GM18505 (cell line): ENCODE results near the gene BACH2.
"Not testable (repeated sequence)": the region's sequence is repeated elsewhere in the genome, so short reads cannot be mapped to it uniquely, and the experiment has no call there.

ENCODE experiments used
- ATAC-seq: cut with Tn5 transposase; IDR thresholded peaks from one replicate; pipeline ENCODE4 v1.9.1; 2021; ENCODE audit not compliant: unreplicated experiment
- POLR2A ChIP-seq: IDR thresholded peaks from 4 replicates; pipeline ENCODE4 v1.6.1; 2011; ENCODE audit warnings: borderline replicate concordance; ENCODE audit not compliant: insufficient read depth, insufficient read length; ENCODE audit errors: extremely low read depth

Gene BACH2

GRCh38 chr6:90216072-90216977 lies 80.3 kb downstream of the BACH2 start:
- no peak for TF ChIP-seq POLR2A
- ATAC-seq: peak; percentile 69

DNA sequence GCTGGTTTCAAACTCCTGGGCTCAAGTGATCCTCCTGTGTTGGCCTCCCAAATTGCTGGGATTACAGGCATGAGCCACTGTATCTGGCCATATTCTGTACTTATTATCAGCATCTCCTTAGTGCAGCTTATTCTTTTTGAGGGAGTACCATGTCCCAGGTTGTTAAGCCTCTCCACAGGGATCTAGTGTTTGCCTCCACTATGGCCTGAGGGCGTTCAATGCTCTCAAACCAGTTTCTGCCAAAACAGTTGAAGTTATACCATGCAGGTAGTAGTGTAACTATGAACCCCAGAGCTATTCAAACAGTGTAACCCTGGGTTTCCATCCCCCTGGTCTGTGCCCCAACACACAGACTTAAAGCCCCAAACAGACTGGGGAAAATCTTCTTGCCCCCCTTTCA lies 81.7 kb downstream of the BACH2 start:
- no peak for ATAC-seq
- no peak for TF ChIP-seq POLR2A

DNA sequence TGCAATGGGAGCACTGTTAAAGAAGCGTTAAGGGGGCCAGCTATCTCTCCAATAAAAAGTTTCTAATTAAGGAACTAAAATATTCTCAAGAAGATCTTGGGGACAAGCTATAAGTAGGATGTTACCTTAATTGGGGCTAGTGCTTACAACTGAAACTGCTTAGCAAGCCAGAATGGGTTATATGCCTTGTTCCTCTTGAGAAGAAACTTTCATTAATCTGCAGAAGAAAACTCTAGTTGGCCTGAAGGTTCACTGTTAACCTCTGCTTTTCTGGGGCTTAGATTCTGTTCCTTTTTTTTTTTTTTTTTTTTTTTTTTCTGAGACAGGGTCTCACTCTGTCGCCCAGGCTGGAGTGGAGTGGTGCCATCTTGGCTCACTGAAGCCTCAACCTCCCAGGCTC lies 82.2 kb downstream of the BACH2 start:
- TF ChIP-seq POLR2A: no peak
- ATAC-seq: no peak

DNA sequence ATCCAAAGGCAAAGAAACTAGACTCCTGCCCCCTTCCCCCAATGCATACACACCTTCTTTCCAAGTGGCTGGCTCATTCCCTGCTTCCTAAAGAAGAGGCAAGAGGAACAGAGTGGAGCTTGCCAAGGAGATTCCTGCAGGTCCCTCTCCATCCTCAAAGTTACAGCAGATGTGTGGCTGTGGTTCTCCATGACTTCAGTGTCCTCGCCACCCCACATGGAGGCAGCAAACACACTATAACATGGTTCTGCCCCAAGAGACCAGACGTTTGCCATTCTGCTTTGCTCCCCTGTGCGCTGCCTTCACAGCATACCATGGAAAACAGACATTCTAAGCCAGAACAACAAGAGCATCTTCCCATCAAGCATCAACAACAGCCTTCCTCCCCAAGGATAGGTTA lies 84.4 kb downstream of the BACH2 start:
- TF ChIP-seq POLR2A: no peak
- ATAC-seq: no peak

DNA sequence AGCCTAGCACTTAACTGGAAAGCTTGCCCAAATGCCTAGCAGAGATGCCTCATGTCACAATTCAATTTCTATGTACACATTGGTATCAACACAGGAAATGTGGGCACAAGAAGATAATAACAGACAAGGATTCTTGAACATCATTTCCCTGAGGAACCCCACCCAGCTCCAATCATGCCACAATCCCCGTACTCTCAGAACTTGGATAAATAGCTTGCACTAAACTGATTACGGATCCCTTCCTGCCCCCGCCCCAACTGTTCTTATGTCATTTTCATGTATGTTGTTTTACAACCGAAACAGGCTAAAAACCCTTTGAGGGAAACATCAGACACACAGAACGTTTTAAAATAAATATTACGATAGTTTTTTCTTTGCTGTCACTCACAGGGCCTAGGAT lies 87.1 kb downstream of the BACH2 start:
- ATAC-seq: no peak
- no peak for TF ChIP-seq POLR2A

DNA sequence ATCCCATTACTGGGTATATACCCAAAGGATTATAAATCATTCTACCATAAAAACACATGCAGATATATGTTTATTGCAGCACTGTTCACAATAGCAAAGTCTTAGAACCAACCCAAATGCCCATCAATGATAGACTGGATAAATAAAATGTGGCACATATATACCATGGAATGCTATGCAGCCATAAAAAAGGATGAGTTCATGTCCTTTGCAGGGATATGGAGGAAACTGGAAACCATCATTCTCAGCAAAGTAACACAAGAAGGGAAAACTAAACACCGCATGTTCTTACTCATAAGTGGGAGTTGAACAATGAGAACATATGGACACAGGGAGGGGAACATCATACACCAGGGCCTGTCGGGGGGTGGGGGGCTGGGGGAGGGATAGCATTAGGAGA lies 88.0 kb downstream of the BACH2 start:
- ATAC-seq: not testable (repeated sequence)

DNA sequence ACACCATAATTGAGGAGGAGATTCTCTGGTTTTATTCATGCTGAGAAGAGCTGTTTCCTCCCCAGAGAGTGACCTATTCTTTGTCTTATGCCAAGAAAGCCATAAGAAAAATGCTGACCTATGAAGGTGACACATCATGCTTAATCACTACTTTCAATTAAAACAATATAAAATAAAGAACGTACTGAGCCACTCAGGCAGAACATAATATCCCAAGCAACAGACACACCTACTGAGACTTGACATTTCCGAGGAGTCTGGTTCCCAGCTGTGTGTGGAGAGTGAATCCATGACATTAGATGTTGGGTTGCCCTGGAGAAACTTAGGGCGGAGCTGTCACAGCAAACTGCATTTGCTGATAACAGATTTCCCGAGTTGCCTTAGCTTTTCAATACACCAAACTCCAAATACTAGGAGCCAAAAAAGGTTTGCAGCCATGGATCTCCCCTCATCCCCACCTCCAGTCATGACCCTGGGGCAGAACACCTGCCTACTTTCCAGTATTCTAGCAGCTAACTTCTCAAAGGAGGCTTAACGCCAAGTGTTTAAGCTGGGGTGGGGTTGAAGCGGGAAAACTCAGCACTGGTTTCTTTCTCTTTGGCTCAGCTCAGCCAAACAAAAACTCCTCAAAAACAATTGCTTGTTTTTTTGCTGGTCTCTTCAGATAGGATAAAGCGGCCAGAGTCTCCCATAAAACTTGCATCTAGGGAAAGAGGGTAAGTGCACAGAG lies 92.2 kb downstream of the BACH2 start:
- TF ChIP-seq POLR2A: no peak
- no peak for ATAC-seq

DNA sequence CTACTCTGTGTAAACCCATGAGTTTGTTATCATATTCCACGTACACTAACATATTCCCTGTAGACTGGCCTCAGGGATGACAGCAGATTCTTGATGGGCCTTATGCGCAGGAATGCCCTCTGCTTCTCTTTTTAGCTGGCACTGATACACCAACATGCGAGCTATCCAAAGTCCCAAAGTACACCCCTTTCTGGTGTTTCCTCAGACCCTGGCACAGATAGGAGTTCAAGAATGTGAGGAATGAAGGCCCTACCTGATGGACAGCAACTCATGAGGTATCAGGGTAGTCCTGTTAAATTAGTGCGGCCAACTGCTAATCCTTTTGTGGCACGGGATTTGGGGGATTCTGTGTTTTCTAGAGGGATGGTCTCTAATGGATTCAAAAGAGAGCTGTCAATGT lies 93.0 kb downstream of the BACH2 start:
- TF ChIP-seq POLR2A: no peak
- ATAC-seq: no peak

DNA sequence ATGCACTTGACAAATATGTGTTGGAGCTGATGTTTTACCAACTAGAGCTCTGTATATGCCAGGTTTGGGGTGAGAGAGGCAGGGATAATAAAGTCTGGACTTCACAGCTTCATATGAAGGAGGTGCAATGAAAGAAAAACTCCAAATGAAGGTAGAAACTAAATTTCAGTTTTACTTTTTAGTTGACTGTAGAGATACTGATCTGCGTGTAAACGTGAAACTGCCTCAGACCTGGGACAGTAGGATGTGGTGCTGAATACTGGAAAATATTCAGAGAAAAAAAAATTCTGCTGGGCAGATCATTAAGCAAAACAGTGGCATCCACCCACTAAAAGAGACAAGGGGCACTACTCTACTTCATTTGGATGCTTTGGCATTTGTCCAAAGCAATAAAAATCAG lies 94.5 kb downstream of the BACH2 start:
- no peak for TF ChIP-seq POLR2A
- ATAC-seq: no peak

GRCh38 chr6:90199900-90200299 lies 96.7 kb downstream of the BACH2 start:
- ATAC-seq: no peak
- TF ChIP-seq POLR2A: no peak

DNA sequence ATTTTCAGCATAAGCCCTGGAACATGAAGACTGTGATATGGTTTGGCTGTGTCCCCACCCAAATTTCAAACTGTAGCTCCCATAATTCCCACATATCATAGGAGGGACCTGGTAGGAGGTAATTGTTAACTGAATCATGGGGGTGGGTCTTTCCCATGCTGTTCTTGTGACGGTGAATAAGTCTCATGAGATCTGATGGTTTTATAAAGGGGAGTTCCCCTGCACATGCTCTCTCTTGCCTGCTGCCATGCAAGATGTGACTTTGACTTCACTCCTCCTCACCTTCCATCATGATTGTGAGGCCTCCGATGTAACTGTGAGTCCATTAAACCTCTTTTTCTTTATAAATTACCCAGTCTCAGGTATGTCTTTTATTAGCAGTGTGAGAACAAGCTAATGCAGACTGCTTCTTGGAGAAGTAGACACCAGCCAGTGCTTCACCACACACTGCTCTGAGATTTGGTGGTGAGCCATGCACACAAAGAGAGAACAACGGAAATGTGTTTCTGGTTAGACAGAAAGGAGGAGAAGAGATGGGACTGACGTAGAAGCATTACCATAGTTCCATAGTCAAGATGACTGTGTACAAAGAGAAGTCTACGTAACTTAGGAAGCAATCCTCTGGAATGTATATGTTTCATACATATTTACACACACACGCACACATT lies 97.8 kb downstream of the BACH2 start:
- ATAC-seq: no peak
- TF ChIP-seq POLR2A: no peak

GRCh38 chr6:90197854-90198496 lies 98.7 kb downstream of the BACH2 start:
- no peak for TF ChIP-seq POLR2A
- no peak for ATAC-seq

GRCh38 chr6:90195094-90195829 lies 101.4 kb downstream of the BACH2 start:
- no peak for TF ChIP-seq POLR2A
- ATAC-seq: no peak

GRCh38 chr6:90194371-90194841 lies 102.2 kb downstream of the BACH2 start:
- TF ChIP-seq POLR2A: no peak
- ATAC-seq: no peak
